HK-2 (cell line): ENCODE results near the gene OR11H6.
"Not testable (repeated sequence)": the region's sequence is repeated elsewhere in the genome, so short reads cannot be mapped to it uniquely, and the experiment has no call there.

ENCODE experiments used
- DNase-seq: peaks from one replicate; pipeline ENCODE4 v3.0.0-alpha.2; 2018; ENCODE audit not compliant: unreplicated experiment

OR11H6 gene

GRCh38 chr14:20262642-20263128 lies 39.2 kb downstream of the OR11H6 start:
- peak; percentile 33 for DNase-seq

DNA sequence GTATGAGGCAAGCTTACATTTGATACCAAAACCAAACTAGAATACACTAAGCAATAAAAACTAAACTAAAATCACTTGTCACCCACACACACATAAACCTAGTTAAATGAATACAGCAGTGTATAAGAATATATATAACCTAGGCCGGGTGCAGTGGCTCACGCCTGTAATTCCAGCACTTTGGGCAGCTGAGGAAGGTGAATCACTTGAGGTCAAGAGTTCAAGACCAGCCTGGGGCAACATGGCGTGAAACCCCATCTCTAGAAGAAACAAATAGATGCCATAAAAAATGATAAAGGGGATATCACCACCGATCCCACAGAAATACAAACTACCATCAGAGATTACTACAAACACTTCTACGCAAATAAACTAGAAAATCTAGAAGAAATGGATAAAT lies 40.9 kb downstream of the OR11H6 start:
- not testable (repeated sequence) for DNase-seq

GRCh38 chr14:20274062-20274461 lies 50.6 kb downstream of the OR11H6 start:
- DNase-seq, result no peak
